Muscle of arm (tissue), 14 donors: ENCODE results near the gene ANO8. TPM values are rescaled to one million over a fixed set of nuclear protein-coding genes. Genes with fewer than 3 reads are reported as not detected.
A peak's percentile ranks its signal among the peaks of the same experiment; 100 is the strongest.
"Not testable (repeated sequence)": the region's sequence is repeated elsewhere in the genome, so short reads cannot be mapped to it uniquely, and the experiment has no call there.

Experiments
- DNase-seq: peaks from one replicate; pipeline ENCODE4 v3.0.0-alpha.2; 2013
- long read RNA-seq, 11 donors: transcript quantifications; one replicate each; lab custom pipeline, GENCODE V29; 2026
- polyA plus RNA-seq, 12 donors: library from polyadenylated mRNA; unstranded; fragments of 120-200 nt; gene quantifications; one replicate each; pipeline ENCODE4 v1.2.1, GENCODE V29; 2013; ENCODE audit not compliant: insufficient read length in 12 of 12

ANO8 gene
- 10 to 100 TPM in 2 of 12 donors, 1 to 10 TPM in 9, not detected in 1; 4.5 to 14.0 (median 6.0) TPM for polyA plus RNA-seq
- long read RNA-seq, donor 1 = 0 reads
- long read RNA-seq, donor 2, partial matches to known transcripts = 7 of 7 reads
- long read RNA-seq, donor 2, other reads (novel, unspliced or antisense) = 0 of 7 reads
- long read RNA-seq, donor 3, partial matches to known transcripts = 0 of 1 reads
- long read RNA-seq, donor 3, other reads (novel, unspliced or antisense) = 0 of 1 reads
- long read RNA-seq, donor 4 = 0 reads
- long read RNA-seq, donor 5 = 0 reads
- long read RNA-seq, donor 6 = 0 reads
- long read RNA-seq, donor 7, partial matches to known transcripts = 0 of 1 reads
- long read RNA-seq, donor 7, other reads (novel, unspliced or antisense) = 0 of 1 reads
- long read RNA-seq, donor 8, partial matches to known transcripts = 37 of 37 reads
- long read RNA-seq, donor 8, other reads (novel, unspliced or antisense) = 0 of 37 reads
- long read RNA-seq, donor 9 = 0 reads
- long read RNA-seq, donor 10 = 0 reads
- long read RNA-seq, donor 11 = 0 reads

DNA sequence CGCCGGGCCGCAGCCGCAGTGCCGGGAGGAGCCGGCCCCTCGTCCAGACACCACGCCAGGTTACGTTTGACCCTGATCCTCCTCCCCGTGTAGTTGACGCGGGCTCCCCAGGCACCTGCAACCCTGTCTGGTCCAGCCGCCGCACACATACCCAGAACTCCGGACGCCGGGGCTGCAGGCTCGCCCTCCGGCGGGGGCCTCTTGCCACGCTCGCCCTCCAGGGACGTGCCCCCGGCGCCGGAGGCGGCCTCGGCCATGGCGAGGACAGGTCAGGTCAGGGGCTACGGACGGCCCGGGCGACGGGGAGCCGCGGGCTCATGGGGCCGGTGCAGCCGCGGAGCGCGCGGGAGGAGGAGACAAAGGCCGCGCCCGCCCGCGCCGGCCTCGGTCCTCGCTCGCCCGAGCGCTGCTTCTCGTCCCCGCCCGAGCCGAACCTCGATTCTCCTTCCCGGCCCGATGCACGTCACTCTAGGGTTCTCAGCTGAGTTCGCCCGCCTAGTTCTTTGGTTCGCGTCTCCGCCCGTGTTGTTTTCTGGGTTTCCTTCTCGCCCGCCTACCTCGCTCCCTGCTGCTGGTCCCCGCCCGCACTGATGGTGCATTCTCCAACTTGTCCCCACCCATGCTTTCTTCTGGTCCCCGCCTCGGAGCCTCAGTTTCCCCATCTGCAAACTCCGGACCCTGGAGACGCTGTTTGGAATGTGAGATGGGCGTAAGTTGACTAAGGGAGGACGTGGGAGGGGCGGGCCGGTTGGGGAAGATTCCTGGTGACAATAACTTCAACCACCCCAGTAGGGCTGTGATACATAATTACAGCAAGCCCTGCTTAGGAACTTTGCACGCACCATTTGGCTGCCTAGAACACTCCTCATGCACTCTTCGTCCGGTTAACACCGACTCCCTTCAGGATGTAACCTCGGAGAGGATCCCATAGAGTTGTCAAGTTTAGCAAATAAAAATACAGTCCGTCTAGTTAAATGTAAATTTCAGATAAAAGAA is at the start of gene ANO8:
TSS of gene ANO8 (minus strand) at position 442 of the 996 bp plus-strand sequence. CDS start at position 257, 185 bp downstream.
- peak; percentile 100 for DNase-seq

DNA sequence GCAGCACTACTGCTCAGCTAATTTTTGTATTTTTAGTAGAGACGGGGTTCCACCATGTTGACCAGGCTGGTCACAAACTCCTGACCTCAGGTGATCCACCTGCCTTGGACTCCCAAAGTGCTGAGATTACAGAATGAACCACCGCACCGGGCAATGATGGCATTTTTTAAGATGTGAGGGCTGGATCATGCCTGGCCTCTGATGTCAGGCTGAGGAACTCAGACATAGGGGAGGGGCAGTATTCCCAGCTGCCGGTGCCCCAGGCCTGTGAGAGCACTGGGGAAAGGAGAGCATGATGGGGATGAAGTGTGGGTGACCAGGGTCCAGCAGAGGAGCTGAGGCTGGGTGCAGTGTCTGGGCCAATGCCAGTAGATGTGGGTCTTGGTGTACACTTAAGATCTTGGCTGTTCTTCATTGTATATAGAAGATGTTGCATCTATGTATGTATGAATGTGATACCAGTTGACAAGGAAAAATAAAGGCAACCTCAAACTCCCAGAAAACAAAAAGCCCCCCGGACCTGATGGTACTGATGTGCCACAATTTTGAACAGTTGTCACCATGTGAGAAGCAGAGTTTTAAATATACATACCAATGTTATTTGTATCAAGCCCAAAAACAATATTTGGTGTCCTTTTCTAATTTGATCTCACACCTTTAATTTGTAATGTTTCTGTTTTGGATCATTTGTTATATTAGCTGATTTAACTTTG is 45.9 kb upstream of the ANO8 start:
- DNase-seq = no peak

GRCh38 chr19:17379221-17379631 is 44.6 kb upstream of the ANO8 start:
- DNase-seq = no peak

DNA sequence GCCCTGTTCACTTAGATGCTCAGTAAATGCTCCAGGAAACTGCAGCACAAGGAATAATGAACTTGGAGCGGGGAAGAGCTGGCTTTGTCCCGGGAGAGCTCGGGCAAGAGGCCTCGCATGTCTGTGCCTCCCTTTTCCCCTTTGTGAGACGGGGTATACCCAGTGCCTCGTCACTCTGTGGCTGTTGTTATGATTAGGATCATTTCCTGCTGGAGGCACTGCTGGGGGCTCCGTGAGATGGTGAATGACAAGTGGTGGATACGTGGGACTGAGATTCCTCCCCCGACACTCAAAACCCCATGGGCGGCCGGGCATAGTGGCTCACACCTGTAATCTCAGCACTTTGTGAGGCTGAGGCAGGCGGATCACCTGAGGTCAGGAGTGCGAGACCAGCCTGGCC is 43.6 kb upstream of the ANO8 start:
- no peak for DNase-seq

- DNase-seq = no peak
Observed at GRCh38 chr19:17376935-17377600, 42.4 kb upstream of the ANO8 start, which contains the start of gene PLVAP. TSS of gene PLVAP (minus strand) at chr19:17377342. CDS start at chr19:17377288, 54 bp downstream.

DNA sequence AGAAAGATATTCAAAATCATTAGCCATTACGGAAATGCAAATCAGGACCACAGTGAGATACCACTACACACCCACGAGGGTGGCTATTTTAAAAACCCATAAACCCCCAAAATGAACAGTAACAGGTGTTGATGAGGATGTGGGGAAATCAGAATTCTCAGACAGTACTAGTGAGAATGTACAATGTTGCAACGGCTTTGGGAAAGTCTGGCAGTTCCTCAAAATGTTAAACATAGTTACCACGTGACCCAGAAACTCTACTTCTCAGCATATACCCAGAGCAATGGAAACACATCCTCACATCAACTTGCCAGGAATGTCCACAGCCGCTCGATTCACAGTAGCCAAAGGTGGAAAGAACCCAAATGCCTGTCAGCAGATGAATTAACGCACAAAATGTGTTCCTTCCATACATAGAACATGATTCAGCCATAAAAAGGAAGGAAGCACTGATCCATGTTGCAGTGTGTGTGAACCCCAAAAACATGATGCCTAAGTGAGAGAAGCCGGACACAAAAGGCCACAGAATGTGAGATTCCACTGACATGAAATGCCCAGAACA is 35.5 kb upstream of the ANO8 start:
- peak; percentile 53 for DNase-seq

DNA sequence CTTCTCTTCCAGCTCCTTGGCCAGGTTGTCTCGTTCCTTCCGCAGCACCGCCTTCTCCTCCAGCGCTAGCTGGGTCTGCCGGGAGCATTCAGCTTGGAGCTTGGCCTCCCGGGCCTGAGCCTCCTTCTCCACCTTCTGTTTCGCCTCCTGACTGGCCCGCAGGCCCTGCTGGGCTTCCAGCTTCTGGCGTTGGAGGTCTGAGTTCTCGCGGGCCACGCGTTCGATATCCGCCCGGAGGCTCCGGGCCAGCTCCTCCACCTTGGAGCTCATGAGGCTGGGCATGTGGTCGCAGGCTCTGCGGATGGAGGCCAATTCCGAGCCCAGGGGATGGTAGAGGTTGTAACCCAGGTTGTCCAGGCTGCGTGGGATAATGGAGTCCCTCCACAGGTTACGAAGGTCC is 30.7 kb upstream of the ANO8 start:
- DNase-seq = no peak

DNA sequence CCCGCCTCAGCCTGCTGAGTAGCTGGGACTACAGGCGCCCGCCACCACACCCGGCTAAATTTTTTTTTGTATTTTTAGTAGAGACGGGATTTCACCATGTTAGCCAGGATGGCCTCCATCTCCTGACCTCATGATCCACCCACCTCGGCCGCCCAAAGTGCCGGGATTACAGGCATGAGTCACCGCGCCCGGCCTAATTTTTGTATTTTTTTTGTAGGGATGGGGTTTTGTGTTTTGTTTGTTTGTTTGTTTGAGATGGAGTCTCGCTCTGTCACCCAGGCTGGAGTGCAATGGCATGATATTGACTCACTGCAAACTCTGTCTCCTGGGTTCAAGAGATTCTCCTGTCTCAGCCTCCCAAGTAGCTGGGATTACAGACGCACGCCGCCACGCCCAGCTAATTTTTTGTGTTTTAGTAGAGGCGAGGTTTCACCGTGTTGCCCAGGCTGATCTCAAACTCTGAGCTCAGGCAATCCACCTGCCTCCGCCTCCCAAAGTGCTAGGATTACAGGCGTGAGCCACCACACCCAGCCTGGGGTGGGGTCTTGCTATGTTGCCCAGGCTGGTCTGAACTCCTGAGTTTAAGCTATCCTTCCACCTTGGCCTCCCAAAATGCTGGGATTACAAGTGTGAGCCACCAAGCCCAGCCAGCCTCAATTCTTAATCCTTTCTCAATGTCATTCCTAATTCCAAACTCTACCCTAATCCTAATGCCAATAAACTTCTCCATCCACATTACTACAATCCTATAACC is 29.4 kb upstream of the ANO8 start:
- DNase-seq = not testable (repeated sequence)

DNA sequence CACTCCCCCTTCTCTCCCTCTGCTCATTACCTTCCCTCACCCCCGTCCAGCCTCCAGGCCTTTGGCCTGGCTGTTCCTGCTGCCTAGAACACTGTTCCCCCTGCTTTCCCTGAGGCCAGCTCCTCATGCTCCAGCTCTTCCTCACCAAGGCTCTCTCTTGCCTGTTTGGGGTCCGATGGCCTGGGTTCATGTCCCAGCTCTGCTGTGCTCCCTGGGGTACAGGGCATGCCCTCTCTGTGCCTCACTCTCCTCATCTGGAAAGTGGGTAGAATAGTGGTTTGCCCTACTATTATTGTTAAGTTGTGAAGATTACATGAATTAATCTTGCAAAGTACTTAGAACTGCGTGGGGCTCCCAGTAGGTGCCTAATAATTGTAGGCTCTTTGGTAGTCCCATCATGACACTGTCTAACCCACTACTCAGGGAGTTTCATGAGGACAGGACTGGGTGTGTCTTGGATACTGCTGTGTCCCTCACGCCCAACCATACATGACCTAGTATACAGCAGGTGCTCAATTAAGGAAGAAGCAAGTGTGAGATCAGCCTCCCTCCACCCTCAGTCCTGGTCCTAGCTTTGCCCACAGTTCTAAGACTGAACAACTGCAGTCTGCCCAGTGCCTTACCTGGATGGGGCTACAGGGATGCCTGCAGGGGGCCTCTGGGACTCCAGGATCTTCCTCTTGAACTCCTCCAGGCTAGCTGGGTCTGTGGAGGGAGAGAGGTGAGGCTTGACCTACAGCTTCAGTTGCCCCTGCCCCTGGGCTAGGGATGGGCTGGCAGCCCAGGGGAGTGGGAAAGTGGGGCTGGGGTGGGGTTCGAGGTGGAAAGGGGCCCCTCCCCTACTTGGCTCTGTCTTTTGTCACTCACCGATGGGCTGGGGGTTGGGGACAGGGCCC is 25.5 kb upstream of the ANO8 start:
- no peak for DNase-seq

DNA sequence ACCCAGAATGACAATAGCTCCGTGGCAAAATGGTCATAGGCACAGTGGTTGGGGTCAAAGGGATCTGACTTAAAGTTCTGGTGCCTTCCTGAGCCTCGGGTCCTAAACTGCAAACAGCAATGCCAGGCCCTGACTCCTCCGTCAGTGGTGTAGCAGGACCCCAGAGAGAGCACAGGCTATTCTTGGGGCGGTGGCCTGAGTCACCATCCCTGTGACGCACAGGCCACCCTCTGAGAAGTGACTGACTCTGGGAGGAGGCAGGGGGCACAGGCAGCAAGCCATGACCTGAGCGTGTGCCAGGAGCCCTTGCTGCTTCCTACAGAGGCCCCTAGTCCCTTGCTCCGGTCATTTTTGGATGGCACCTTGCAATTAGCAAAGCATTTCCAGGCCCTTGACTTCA is 23.7 kb upstream of the ANO8 start:
- DNase-seq = no peak

GRCh38 chr19:17357724-17358123 is 23.1 kb upstream of the ANO8 start:
- DNase-seq = no peak

DNA sequence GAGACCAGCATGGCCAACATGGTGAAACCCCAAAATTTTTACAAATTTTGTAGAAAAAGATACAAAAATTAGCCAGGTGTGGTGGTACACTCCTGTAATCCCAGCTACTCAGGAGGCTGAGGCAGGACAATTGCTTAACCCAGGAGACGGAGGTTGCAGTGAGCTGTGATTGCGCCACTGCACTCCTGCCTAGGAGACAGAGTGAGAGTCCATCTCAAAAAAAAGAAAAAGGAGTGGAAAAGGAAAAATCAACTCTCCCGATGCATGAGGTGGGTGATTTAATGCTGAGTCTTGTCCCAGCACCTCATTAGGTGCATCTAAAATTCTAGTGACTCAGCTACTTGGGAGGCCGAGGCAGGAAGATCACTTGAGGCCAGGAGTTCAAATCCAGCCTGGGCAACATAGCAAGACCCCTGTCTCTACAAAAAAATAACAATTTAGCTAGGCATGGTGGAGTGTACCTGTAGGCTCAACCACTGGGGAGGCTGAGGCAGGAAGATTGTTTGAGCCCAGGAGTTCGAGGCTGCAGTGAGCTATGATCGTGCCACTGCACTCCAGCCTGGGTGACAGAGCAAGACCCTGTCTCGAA is 22.5 kb upstream of the ANO8 start:
- DNase-seq = no peak

DNA sequence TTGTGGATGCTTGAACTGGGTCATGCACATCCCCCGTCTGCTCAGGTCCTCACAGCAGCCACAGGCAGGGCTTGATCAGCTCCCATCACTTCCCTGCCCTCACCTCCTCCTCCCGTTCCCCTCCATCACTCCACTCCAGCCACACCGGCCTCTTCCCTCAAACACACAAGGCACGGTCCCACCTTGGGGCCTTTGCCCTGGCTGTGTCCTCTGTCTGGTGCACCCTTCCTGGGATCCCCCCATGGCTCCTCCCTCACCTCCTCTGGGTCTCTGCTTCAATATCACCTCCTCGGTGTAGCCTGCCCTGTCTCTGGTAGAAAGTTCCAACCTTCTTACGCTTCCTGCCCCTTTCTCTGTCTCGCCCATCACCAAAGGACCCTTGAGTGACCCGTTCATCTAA is 18.7 kb upstream of the ANO8 start:
- no peak for DNase-seq

GRCh38 chr19:17352608-17353280 is 18.1 kb upstream of the ANO8 start:
- no peak for DNase-seq

- no peak for DNase-seq
Observed at GRCh38 chr19:17351815-17352435, 17.3 kb upstream of the ANO8 start.

DNA sequence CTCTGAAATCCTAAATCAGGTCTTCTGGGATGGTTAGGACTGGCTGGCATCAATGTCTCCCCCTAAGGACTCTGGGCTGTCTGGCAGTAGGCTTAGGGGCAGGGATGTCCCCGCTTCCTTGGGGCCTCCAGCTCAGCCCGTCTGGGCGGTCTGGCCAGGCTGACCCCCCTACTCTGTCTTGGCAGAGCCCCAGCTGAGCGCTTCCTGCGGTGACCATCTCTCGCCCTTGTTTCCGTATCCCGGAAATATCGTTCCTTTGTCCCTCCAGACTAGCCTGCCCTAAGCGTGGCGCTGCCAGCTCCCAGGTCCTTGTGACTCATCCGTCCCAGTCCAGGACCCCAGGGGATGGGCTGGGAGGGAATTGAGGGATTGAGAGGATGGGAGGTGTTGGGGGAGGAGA is 14.0 kb upstream of the ANO8 start:
- DNase-seq = peak; percentile 66

DNA sequence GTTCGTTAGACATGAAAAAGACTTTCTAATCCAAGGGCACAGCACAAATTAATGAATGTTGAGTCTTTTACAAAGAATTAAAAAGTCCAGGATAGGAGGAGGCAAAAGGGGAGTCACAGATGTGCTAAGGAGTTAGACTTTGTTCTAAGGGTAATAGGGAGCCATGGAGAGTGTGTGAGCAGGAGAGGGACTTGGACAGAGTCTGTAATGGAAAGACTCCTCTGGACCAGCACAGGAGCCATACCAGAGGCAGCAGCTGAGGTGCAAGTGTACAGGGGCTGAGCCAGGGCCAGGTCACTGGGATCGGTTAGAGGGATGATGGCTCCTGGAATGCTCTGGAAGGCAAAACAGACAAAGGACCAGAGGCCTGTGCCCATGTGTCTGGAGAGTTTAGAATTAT is 13.2 kb upstream of the ANO8 start:
- DNase-seq = no peak
